Limb (tissue), 2 donors: Measurements from ENCODE around the gene TLE4.
"Not testable (repeated sequence)": the region's sequence is repeated elsewhere in the genome, so short reads cannot be mapped to it uniquely, and the experiment has no call there.

Experiments used
- DNase-seq, 2 donors: peaks; one replicate each; pipeline ENCODE4 v3.0.0-alpha.2; 2016; ENCODE audit errors: extremely low spot score in 2 of 2

TLE4 gene

DNA sequence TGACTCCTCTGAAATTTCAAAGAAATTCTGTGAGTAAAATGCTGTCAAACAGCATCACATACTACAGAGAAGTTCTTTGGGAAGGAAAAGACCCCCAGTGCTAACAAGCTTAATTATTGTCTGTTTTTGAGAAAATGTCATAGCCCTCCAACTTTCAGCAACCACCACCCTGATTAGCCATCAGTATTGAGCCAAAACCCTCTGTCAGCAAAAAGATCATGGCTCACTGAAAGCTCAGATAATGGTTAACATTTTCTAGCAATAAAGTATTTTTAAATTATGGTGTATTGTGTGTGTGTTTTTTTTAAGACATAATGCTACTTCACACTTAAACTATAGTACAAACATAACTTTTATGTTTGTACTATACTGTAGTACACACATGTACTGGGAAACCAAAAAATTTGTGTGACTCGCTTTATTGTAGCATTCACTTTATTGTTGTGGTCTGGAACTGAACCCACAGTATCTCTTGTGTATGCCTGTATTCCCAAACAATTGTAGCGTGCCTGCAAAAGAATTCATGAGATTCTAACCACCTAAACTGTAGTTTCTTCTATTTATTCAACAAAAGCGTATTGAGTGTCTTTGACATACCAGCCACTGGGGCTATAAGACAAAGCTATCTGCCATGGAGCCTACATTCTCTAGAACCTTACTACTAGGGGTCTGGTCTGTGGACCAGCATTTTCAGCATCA lies 31.6 kb downstream of the TLE4 start:
- no peak for DNase-seq

DNA sequence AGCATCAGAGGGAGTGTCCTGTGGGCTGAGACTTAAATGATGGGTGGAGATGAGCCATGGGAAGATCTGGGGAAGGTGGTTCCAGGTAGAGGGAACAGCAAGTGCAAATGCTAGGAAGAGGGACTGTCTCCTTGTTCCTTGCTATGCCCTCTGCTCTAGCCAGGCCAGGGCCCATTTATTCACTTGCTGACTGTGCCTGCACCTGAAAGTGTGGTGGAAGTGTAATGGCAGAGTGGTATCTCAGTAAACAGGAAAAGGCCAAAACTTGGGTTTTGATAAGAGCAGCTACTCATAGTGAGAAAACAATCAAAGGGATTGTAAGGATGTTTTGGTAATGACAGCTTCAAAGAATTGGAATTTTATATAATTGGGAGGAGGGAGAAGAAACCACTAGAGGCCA lies 32.4 kb downstream of the TLE4 start:
- no peak for DNase-seq

DNA sequence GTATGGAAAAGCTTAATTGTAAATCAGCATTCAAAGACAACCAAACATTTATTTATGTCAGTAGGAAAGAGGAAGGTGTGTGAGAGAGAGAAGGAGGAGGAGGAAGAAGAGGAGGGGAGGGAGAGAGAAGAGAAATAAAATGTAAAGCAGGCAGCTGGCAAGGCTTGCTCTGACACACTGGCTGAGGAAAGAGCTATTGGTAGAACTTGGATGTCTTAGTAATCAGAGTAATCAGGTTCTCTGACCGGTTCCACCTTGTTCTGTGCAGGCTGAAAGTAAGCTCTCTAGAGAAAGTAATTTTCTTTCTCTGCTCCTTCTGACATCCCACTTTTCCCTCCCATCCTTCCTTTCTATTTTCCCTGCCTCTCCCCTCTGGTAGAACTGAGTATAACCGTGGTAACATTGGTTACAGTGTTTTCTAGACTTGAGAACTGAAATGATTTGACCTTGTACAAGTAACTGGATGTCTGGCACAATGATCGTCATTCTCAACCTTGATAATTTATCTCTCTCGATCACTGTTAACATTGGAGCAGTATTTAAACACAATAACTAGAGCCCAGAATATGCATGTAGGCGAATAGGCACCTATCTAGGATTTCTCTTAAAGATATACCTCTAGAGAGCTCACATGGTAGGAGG lies 33.3 kb downstream of the TLE4 start:
- no peak for DNase-seq

DNA sequence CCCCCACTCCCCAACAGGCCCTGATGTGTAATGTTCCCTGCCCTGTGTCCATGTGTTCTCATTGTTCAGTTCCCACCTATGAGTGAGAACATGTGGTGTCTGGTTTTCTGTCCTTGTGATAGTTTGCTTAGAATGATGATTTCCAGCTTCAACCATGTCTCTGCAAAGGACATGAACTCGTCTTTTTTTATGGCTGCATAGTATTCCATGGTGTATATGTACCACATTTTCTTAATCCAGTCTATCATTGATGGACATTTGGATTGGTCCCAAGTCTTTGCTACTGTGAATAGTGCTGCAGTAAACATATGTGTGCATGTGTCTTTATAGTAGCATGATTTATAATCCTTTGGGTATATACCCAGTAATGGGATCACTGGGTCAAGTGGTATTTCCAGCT lies 34.8 kb downstream of the TLE4 start:
- not testable (repeated sequence) for DNase-seq

DNA sequence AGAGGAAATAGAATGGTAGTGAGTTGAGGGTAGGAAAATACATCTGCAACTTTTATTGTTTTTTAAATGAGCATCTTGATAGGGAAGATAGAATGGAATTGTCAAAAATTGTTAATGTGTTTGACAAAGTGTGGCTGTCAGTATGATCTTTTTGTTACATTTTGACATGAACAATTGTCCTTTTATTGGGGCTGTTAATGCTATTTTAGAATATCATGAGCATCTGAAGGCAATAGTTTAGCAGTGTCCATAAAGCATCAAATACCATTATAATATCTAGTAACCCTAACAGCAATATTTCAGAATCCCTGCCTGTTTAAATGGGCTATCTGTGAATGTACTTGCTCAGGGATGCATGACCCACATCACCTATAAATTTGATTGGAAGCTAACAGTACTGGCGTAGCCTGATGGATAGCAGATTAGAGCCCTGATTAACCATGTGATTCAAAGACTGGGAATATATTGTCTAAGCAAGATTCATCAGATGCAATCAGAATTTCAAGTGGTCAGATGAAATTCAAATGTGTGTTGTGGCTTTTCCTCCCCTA lies 37.8 kb downstream of the TLE4 start:
- DNase-seq = no peak

DNA sequence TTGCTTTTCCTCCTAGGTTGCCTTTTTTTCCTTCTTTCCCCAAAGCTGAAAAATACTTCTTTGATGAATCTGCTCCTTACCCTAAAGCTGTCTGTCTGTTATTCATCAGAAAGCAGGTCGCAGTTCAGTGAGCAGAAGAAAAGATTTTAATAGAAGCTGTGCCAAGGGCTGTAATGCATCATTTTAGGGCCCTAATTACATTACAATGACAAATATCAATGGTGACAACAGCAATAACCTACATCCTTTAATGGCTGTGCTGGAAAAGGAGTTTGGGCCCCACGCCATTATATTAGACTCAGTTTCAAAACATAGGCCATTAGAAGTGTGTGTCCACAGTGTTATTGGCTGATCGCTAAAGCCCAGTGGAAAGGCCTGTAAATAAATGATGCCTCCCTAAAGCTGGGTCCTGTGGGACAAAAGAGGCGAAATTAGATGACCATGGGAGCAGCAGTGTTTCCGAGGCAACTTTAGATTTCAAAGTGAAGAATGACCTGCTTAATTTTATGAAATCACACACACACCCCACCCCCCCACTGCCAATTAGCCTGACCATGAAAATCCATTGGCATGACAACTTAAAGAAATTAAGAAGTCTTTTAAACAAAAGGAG lies 38.4 kb downstream of the TLE4 start:
- peak in 1 of 2 donors; percentile 29 for DNase-seq

DNA sequence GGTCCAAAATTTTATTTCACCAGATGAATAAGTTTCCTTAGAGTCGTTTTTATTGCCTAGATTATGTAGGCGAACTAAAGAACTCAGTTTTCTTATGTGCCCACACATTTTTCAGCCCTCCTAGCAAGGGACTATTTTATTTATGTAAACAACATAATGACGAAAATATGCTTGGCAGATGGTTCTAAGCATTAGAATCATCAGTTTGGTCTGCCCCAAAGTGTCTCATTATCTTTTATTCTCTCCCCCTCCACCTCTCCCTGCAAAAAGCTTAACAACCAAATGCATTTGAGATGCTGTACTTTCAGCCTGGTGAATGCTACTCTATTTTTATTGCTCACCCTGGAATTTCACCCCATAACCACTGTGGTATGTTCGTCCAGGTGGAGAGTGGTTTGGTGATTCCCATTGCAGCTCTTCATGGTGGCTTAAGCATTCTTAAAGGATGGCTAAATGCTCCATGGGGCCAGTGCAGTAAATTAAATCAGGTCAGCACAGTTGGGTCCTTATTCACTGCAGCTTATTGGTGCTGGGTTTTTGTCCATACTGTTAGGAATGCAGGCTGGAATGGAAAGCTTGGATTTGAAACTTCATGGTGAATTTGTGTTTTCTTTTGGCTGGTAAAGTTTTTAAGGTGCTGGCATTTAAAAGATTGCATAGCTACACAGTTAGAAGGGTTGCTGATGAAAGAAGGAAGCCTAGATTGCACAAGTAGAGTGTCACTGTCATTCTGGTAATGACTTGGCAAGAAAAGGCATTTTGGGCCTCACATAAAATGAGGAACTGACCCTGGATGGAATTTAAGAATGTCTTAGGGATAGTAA lies 39.2 kb downstream of the TLE4 start:
- no peak for DNase-seq

DNA sequence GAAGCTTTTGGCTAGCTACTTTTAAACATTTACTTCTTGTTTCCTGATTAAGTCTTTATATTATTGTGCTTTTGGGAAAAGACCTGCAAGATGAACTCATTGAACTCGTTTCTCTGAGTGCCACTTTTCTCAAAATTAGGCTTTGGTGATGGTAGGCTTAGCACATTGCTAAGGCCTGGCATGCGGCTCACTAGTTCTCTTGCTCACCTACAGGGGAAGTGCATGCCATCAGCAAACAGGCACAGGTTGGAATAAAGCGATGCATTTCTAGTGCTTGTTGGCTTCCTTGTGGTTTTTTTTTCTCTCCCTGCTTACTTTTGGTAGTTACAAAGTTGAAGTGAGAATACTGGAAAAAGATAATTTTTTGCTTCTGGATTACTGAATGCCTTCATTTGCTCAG lies 41.4 kb downstream of the TLE4 start:
- no peak for DNase-seq

DNA sequence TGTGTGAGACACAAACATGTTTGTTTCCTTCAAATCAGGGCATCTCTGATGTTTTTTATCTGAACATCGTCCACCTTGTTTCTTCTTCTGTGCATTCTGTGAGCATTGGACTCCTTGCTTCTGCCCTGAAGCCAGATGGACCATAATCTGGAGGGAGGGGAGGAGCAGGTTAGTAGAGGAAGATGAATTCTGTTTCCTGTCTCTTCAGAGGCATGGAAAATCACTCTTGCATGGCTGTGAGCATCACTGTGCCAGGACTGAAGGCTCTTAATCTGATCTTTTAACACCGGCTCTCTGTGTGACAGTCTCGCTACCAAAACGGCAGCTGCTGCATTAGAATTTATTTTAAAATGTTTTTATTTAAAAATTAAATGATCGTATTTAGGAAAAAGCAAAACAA lies 43.3 kb downstream of the TLE4 start:
- DNase-seq = no peak

DNA sequence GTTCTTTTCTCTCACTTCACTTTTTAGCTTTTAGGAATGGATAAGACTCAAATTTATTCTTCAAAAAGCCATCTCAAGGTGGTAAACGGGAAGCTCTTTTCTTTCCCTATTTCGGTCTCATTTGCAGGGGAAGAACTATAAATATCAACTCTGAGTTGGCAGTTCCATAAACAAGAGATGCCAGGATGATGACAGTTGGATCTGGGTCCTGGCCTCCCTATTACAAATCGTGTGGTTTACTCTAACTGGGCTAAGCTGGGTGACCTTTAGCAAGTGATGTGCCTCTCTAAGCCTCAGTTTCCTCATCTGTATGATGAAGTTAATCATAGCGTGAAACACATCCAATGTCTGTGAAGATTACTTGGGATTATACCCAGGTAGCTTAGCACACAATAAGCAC lies 44.2 kb downstream of the TLE4 start:
- no peak for DNase-seq

DNA sequence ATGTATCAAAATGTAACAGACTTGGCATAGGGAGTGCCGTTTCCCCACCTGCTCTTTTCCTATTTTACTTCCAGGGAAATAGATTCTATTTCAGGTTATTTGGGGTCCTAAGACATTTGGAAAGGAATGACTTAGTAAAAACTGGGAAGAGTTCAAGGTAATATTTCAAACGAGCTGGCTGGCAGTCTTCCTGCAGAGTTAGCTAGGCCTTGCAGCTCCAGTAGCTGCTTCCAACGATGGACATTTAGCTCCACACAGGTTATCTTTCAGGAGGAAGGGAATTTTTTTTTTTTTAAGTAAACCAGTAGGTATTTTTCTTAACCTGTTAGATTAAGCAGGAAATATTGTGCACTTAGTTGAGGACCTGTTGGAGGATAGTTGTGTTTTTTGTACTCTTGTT lies 45.2 kb downstream of the TLE4 start:
- DNase-seq = no peak

DNA sequence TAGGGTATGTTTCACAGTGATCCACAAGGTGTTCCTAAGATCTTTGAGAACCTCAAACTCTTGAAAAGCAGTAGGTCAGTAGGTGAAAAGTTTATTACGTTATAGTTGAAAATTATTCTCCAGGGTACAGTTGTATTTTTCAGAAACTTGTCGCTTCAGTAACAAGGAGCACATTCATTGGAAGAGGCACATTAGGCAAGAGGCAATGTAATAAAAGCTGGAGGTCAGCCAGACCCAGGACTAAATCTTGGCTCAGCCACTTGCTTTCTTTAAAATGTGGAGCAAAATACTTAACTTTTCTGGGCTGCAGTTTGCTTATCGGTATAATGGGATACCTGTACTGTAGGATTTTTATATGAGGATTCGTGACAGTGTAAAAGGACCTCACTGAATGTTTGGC lies 45.6 kb downstream of the TLE4 start:
- peak in 1 of 2 donors; percentile 49 for DNase-seq

DNA sequence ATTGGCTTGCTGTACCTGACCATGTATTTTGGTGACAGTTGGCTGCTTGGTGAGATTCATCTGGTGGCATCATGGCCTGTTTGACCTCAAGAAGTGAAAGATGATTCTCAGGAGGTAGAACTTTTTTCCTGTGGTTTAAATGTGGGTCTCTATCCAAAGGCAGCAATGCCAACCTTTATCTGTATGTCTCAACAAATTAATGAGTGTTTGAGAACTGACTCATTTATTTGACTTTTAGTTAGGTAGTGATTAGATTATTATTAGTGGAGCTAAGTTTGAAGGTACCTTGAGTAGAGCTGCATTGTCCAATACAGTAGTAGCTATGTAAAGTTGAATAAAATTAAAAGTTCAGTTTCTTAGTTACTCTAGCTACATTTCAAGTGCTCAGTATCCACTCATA lies 48.2 kb downstream of the TLE4 start:
- no peak for DNase-seq

DNA sequence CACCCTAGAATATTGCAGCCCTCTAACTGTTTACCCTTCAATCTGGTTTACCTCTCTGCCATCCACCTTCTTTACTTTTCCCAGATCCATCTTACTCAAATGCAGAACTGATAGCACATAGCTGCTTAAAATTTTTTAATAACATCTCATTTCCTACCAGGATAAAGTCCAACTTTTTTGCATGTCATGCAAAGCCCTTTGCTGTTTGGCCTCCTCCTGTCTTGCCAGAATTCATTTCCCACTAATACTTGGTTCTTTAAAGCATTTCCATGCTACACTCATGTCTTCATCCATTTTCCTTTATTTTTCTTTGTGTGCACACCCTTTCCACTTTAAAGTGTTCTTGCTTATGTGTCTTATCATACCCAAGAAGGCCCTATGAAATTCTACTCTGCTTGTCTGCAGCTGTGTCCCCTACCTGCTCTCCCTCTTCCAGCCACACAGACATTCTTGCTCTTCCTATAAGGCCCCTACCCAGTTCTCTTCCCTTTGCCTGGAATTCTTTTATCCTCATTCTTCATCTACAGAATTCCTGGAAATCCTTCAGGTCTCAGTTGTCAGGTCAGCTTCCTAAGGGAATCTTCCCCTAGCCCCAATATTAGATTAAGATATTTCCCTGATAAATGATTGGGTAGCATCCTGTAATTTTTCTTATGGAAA lies 50.3 kb downstream of the TLE4 start:
- DNase-seq = no peak

DNA sequence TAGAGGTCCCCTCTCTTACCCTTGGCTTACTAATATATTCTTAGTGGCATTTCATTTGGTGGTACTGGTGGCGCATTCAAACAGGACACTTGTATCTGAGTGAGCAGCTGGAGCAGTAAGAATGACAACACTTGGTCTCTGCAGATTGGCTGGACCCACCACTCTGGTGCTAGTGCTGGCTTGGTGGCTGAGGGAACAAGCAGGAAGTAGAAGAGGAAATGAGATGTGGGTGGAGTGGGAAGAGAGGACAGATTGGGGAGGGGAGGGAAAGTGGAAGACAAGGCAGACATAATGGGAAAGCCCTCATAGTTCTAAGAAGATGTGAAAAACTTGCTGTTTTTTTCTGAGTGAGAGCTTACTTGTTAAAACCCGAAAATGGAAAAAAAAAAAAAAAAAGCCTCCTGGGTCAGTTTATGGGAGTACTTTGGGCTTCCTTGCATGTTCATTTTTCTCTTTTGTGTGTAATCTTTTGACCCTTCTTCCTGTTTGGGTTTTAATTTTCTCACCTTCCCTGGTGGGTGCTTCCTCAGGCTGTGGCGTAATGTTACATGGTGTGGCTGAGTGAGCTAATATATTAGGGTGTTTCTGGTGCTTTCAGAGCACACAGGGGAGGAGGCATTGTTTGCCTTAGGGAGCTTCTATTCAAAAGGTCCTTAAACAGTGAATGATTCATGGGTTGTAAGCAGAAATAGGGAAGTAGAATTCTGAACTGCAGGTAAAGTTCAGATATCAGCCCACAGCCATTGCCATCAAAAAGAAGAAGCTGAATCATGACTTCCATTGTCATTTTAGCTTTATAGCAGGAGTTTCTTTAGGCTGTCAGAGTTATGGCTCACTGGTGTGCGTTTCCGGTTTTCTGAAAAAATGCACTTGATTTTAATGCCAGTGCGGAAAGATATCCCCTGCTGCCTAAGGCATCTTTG lies 52.3 kb downstream of the TLE4 start:
- DNase-seq = peak in 1 of 2 donors; percentile 18

DNA sequence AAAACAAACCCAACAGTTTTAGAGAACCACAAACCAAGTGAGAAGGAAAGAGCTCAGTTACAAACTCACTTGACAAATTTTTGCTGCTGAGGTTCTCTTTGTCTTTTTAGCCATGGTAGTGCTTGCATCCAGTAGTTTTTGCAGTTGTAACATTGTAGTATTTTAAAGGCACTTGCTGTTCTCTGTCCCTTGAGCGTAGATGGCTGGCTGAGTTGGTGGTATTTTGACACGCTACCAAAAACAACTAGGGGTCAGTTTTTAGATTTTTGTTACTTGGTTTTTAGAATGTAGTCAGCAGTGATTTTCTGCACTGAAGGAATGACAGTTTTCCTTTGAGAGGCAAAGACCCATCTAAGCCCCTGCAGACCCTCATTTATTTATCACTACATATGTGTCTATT lies 58.0 kb downstream of the TLE4 start:
- no peak for DNase-seq

DNA sequence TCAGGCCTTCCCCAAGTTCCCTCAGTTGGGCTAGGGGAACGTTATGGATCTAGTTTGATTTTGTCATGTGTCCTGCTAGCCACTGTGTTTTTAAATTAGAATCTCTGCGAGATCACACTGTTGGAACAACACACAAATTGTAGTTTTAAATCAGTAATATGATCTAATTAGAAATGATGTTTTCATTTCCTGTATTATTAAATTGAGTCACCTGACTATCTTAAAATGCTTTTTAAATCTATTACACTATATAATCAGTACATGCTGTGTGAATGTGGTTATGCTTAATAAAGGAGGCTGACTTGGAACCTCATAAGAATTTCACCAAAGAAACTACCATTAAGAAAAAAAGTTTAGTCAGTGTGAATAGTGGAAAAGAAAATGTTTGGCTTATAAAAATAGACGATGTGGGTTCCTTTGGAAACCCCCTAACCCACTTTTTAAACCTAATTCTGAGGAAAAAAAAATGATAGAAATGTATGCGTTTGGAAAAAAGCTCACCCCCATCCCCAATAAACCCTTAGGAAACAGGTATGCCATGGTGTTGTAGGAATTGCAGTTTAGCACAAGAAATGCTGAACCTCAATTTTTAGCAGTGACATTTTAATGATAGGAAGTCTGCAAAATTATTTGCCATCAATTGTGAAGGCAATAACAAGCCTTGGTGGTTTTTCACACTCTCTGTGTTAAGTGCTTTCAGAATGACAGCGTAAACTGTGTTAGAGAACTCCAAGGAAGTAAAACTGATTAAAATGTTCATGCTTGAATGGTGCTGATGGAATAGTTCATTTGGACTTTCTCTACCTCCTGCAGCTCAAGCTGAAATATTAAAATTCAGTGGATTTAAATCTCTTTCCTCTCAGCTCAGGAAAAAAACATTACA lies 59.0 kb downstream of the TLE4 start:
- no peak for DNase-seq

DNA sequence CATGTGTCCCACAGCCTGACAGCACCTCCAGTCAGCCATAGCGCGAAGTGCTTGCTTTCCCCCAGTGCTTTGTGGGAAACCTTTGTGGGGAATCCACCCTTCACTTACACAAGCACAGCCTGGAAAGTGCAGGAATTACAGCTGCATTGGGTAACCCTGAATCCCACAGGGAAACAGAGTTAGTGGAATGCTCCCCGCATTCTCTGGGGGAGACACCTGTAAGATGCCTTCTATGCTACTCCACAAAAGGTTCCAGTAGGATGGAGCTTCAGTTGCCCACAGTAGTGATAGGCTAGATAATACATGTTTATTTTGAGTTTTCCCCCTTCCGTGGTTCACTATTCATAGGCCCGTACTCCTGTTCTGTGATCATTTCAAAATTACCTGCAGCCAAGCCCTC lies 60.3 kb downstream of the TLE4 start:
- DNase-seq = no peak

DNA sequence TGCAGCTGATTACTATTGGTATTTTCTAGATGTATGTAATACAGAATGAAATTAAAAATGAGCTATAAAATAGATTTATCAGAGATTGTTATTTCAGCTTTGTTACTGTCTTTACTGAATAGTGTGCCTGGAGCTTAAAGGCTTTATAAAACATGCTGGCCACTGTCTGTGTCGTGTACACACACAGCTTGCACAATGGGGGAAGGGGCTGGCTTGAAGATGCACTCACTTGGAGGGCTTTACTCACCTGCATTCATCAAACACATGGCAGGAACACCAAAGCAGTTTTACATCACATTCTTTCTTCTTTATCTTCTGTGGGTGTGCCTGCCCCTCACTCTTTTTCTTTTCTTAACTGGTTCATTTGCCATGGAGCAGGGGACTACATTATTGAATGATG lies 60.9 kb downstream of the TLE4 start:
- no peak for DNase-seq
